OCI-LY1 (cell line): Measurements from ENCODE around the gene DMRT1.

Experiments
- CTCF ChIP-seq: fragments of 200-600 bp; sonication (generic), shearing (Covaris generic); IDR thresholded peaks from 2 replicates; pipeline ENCODE4 v1.5.1; 2017; ENCODE audit warnings: mild to moderate bottlenecking, antibody characterized with exemption, low read length, moderate library complexity, mixed read lengths
- EZH2 ChIP-seq: fragments of 200-600 bp; sonication (generic), shearing (Covaris generic); IDR thresholded peaks from 2 replicates; pipeline ENCODE4 v1.8.0; 2017; ENCODE audit warnings: borderline replicate concordance, mixed run types, mild to moderate bottlenecking, antibody characterized with exemption, low read length, moderate library complexity, mixed read lengths

GRCh38 chr9:942805-943580, 101.5 kb downstream of the DMRT1 start:
- TF ChIP-seq CTCF: no peak
- TF ChIP-seq EZH2: no peak
